Adrenal gland (tissue), 5 donors: ENCODE data around the gene LSM7.

Experiments used
- POLR2A ChIP-seq, 2 donors: fragments of 450-650 bp; IDR thresholded peaks; one replicate each; pipeline ENCODE4 v1.6.1; 2017; ENCODE audit warnings: antibody characterized with exemption in 2 of 2, mild to moderate bottlenecking in 2 of 2, moderate library complexity in 1 of 2
- TF ChIP-seq, protein P1 (sequence below), 6 experiments: fragments of 450-650 bp in 4 of 6; fragments of 200-600 bp in 2 of 6; sonication (generic) in 1 of 6; IDR thresholded peaks; 1 replicate in 5 of 6; 2 replicates in 1 of 6; pipeline versions ENCODE4 v1.5.1 to v1.8.0; 2016 to 2021; ENCODE audit warnings: antibody characterized with exemption in 6 of 6, mild to moderate bottlenecking in 2 of 6, moderate library complexity in 1 of 6
- donor health status: DM: no; HTN: no; CAD: no.

DNA sequence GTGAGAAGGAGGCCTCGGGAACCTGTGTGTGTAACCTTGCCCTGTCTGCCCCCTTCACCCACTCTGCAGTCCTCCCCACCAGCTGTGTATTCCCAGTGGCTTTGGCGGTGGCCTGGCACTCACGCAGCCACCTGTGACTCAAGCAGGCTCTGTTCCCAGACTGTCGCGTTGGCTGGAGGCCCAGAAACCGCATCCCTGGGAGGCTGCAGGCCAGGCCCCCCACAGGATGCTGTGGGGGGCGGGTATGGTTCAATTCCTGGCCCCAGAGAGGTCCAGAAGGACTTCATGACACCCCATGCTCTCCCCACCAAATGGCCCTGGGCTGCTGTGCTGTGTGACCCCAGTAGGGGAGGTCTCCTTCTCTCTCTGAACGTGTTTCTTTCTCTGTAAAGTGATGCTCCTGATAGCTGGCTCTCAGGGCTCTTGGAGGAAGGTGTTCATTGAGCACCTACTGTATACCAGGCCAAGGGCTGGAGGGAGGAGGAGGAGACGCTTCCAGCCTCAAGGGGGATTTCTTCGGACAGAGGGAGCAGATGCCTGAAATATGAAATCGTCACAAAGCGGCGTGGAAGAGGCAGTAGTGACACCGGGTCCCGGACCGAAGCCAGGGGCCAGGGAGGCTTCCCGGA is 18.5 kb downstream of the LSM7 start:
- TF ChIP-seq, protein P1, sequence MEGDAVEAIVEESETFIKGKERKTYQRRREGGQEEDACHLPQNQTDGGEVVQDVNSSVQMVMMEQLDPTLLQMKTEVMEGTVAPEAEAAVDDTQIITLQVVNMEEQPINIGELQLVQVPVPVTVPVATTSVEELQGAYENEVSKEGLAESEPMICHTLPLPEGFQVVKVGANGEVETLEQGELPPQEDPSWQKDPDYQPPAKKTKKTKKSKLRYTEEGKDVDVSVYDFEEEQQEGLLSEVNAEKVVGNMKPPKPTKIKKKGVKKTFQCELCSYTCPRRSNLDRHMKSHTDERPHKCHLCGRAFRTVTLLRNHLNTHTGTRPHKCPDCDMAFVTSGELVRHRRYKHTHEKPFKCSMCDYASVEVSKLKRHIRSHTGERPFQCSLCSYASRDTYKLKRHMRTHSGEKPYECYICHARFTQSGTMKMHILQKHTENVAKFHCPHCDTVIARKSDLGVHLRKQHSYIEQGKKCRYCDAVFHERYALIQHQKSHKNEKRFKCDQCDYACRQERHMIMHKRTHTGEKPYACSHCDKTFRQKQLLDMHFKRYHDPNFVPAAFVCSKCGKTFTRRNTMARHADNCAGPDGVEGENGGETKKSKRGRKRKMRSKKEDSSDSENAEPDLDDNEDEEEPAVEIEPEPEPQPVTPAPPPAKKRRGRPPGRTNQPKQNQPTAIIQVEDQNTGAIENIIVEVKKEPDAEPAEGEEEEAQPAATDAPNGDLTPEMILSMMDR (IDR thresholded peaks at IDR 0.05), result no peak
- TF ChIP-seq POLR2A (IDR thresholded peaks at IDR 0.05), result no peak
